ENCODE measurements around the gene ARMC8. TPM values are rescaled to one million over a fixed set of nuclear protein-coding genes. Genes with fewer than 3 reads are reported as not detected.

ARMC8 gene
- total RNA-seq, 1 donor from 2014 or later, result 23.4 TPM

DNA sequence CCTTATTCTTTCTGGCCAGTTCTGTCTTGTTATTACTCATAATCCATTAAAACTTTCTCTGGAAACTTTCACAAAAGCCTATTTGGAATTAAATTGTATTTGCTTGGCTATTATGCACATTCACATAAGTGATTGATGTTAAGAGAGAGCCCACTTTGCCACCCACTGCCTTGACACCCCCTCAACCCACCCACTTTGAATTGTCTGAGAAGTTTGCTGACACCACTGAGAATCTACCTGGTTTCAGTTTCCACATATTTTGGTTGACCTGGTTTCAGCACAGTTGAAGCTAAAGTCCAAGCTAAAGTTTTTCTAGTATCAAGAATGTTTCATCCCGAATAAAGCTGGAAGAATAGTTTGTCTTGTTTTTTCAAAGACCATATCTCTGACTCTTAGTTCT lies 70.9 kb downstream of the ARMC8 start:
- peaks cover 8 to 9% of the 10 kb centered on the region in 2 donors for H3K36me3 ChIP-seq
- no peaks in the 10 kb centered on the region for H3K9me3 ChIP-seq
- H3K27ac ChIP-seq, result no peak overlapping the region
- intact Hi-C loops (cut with DNase I), result no loop called here
- TF ChIP-seq, protein P1, sequence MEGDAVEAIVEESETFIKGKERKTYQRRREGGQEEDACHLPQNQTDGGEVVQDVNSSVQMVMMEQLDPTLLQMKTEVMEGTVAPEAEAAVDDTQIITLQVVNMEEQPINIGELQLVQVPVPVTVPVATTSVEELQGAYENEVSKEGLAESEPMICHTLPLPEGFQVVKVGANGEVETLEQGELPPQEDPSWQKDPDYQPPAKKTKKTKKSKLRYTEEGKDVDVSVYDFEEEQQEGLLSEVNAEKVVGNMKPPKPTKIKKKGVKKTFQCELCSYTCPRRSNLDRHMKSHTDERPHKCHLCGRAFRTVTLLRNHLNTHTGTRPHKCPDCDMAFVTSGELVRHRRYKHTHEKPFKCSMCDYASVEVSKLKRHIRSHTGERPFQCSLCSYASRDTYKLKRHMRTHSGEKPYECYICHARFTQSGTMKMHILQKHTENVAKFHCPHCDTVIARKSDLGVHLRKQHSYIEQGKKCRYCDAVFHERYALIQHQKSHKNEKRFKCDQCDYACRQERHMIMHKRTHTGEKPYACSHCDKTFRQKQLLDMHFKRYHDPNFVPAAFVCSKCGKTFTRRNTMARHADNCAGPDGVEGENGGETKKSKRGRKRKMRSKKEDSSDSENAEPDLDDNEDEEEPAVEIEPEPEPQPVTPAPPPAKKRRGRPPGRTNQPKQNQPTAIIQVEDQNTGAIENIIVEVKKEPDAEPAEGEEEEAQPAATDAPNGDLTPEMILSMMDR (IDR thresholded peaks at IDR 0.05), result no peak
- no peaks in the 10 kb centered on the region for H3K4me1 ChIP-seq
- H3K4me3 ChIP-seq, result no peak overlapping the region
- DNase-seq (ENCODE audit: low spot score in 2 of 2), result no peak
- no peaks in the 10 kb centered on the region for H3K27me3 ChIP-seq

DNA sequence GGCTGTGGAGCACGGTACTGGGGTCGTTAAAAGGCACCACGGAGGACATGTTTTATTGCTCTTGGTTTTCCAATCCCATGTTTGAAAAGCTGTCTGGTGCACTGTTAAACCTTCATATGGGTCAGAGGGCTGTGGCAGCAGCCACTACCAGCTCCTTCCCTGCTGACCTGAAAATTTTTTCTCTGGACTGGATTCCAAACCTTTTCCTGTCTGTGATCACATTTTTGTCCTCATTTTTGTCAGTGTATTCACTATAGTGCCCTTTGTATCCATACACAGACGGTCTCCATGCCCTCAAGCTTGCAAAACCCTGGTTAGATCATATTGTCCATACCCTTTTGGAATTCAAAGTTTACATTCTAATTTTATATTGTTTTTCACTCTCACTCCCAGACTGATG lies 72.0 kb downstream of the ARMC8 start:
- Histone ChIP-seq H3K4me1 (no peaks in the 10 kb centered on the region), H3K27ac (no peak overlapping the region), H3K4me3 (no peak overlapping the region), H3K36me3 (peaks cover 8 to 10% of the 10 kb centered on the region in 2 donors), H3K9me3 (no peaks in the 10 kb centered on the region), H3K27me3 (no peaks in the 10 kb centered on the region)
- intact Hi-C loops (cut with DNase I), result no loop called here
- no peak for DNase-seq (ENCODE audit: low spot score in 2 of 2)
- TF ChIP-seq, protein P1 (IDR thresholded peaks at IDR 0.05), result no peak

DNA sequence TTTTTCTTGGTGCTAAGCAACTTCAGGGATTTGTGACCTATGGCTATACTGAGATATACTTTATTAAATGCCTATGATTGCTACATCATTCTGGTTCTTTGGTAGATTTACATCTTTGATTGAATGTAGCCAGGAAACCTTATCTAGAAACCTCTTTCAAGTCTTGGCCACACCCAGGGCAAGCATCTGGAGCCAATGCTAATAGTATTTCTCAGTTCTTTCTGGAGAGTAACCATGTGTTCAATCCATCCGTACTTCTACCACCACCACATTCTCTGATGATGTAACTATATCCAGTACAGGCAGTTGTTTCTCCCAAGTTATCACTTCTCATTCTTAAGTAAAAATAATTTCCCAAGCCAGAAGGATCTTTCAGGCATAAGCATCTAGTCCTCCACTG lies 73.5 kb downstream of the ARMC8 start:
- peaks cover 15 to 25% of the 10 kb centered on the region in 2 donors for H3K36me3 ChIP-seq
- no peaks in the 10 kb centered on the region for H3K9me3 ChIP-seq

GRCh38 chr3:138263104-138263503 lies 76.0 kb downstream of the ARMC8 start:
- intact Hi-C loops (cut with DNase I), result no loop called here
- H3K4me3 ChIP-seq, result no peak overlapping the region
- H3K36me3 ChIP-seq, result peaks cover 19 to 40% of the 10 kb centered on the region in 2 donors
- no peaks in the 10 kb centered on the region for H3K9me3 ChIP-seq
- no peaks in the 10 kb centered on the region for H3K4me1 ChIP-seq
- no peak overlapping the region for H3K27ac ChIP-seq
- TF ChIP-seq, protein P1 (IDR thresholded peaks at IDR 0.05), result no peak
- DNase-seq (ENCODE audit: low spot score in 2 of 2), result no peak
- no peaks in the 10 kb centered on the region for H3K27me3 ChIP-seq

More for the DNA sequence above, 73.5 kb downstream of the ARMC8 start:
- H3K4me3 ChIP-seq, result no peak overlapping the region
- TF ChIP-seq, protein P1 (IDR thresholded peaks at IDR 0.05), result no peak
- intact Hi-C loops (cut with DNase I), result no loop called here
- no peaks in the 10 kb centered on the region for H3K4me1 ChIP-seq
- no peak for DNase-seq (ENCODE audit: low spot score in 2 of 2)
- H3K27ac ChIP-seq, result no peak overlapping the region
- no peaks in the 10 kb centered on the region for H3K27me3 ChIP-seq

- Histone ChIP-seq H3K27ac (no peak overlapping the region), H3K27me3 (no peaks in the 10 kb centered on the region), H3K4me3 (no peak overlapping the region), H3K4me1 (no peaks in the 10 kb centered on the region), H3K9me3 (no peaks in the 10 kb centered on the region), H3K36me3 (peaks cover 16 to 43% of the 10 kb centered on the region in 2 donors)
- TF ChIP-seq, protein P1 (IDR thresholded peaks at IDR 0.05), result no peak
- DNase-seq (ENCODE audit: low spot score in 2 of 2), result no peak
- intact Hi-C loops (cut with DNase I), result no loop called here
These were observed 78.6 kb downstream of the ARMC8 start for GRCh38 chr3:138265745-138266144.

GRCh38 chr3:138267083-138267482 lies 80.0 kb downstream of the ARMC8 start:
- no peaks in the 10 kb centered on the region for H3K27me3 ChIP-seq
- no peaks in the 10 kb centered on the region for H3K9me3 ChIP-seq
- TF ChIP-seq, protein P1 (IDR thresholded peaks at IDR 0.05), result no peak
- H3K36me3 ChIP-seq, result peaks cover 18 to 56% of the 10 kb centered on the region in 2 donors
- DNase-seq (ENCODE audit: low spot score in 2 of 2), result no peak
- intact Hi-C loops (cut with DNase I), result no loop called here
- H3K27ac ChIP-seq, result no peak overlapping the region
- no peaks in the 10 kb centered on the region for H3K4me1 ChIP-seq
- no peak overlapping the region for H3K4me3 ChIP-seq
